OCI-M1 (cell line): ENCODE data around the gene SMIM35.
A peak's percentile ranks its signal among the peaks of the same experiment; 100 is the strongest.
"Not testable (repeated sequence)": the region's sequence is repeated elsewhere in the genome, so short reads cannot be mapped to it uniquely, and the experiment has no call there.

ENCODE experiments used
- DNase-seq: peaks from one replicate; lab custom pipeline; 2025; lab: John Stamatoyannopoulos, UW

Gene SMIM35

DNA sequence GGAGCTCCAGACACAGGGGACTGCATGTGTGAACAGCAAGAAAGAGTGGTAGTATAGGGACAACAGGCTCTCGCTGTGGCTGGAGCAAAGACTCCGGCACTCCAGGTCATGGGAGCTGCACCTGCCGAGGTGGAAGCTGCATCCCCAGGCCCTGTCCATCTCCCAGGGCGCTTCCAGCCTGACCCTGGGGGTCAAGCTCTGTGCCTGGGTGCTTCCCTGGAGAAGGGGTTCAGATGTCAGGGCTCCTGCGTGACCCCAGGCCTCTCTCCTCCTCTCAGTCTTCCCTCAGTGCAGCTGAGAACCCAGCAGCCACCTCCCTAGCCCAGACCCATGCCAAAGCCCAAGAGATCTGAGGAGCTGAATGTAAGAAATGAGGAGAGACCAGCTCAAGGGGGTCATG, 6.5 kb downstream of the SMIM35 start:
- DNase-seq = no peak

DNA sequence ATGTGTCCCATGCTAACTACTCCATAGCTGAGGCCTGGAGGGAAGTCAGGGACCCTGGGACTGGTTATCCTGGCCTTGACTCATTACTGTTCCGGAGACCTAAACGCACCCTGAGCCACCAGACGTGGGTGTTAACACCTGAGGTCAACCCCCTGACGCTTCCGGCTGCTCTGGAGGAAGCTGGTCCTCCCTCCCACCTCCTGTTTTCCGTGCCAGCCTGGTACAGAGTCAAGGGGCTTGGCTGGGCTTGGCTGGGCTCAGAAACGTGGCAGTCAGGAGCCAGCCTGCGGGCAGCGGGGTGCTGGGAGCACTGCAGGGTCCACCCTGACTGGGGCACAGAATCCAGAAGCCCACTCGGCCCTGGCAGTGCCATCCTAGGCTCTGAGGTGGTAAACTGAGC, 7.3 kb downstream of the SMIM35 start:
- DNase-seq = no peak

GRCh38 chr11:118078911-118079411, 7.8 kb downstream of the SMIM35 start:
- no peak for DNase-seq

GRCh38 chr11:118076754-118077281, 9.9 kb downstream of the SMIM35 start, which contains the start of gene TMPRSS4:
TMPRSS4 (plus strand) TSS chr11:118077078; CDS start chr11:118077303, 225 bp downstream.
- DNase-seq = no peak

GRCh38 chr11:118074785-118075184, 12.0 kb downstream of the SMIM35 start:
- DNase-seq = no peak

DNA sequence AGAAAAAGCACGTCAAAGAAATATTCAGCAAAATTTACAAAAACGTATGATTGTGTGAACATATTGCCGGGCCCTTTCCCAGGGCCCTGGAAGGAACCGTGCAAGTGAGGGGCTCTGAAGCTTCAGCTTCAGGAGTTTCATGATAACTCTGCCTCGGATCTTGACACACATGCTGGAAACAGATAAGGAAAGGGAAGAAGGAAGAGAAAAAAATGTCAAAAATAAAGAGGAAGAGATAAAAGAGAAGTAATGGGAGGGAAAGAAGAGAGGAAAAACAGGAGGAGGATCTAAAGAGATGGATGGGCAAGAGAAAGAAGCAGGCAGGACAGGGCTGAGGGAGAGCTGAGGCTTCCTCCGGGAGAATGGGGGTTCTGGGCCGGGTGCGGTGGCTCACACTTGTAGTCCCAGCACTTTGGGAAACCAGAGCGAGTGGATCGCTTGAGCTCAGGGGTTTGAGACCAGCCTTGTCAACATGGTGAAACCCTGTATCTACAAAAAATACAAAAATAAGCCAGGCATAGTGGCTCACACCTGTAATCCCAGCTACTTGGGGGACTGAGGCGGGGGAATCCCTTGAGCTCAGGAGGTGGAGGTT, 12.6 kb downstream of the SMIM35 start:
- peak; percentile 69 for DNase-seq

DNA sequence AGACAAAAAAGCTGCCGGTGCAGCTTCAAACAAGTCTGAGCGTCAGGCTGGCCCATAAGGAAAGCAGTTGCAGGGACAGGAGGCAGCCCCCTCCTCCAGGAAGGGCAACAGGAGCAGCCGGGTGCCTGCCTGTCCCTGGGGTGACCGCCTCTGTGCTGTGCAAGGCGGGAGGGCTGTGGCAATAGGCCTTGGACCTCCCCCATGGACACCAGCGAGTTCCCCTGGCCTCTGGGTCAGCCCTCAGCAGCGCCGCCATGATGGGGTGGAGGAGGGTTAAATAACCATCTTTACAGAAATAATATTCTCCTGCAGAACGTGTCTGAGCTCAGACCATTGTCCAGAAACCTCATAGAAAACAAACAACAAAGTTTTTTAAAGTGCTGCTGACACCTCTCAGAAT, 13.2 kb downstream of the SMIM35 start:
- no peak for DNase-seq

GRCh38 chr11:118071416-118072030, 15.2 kb downstream of the SMIM35 start:
- DNase-seq = no peak

GRCh38 chr11:118068945-118069612, 17.7 kb downstream of the SMIM35 start:
- DNase-seq = no peak

DNA sequence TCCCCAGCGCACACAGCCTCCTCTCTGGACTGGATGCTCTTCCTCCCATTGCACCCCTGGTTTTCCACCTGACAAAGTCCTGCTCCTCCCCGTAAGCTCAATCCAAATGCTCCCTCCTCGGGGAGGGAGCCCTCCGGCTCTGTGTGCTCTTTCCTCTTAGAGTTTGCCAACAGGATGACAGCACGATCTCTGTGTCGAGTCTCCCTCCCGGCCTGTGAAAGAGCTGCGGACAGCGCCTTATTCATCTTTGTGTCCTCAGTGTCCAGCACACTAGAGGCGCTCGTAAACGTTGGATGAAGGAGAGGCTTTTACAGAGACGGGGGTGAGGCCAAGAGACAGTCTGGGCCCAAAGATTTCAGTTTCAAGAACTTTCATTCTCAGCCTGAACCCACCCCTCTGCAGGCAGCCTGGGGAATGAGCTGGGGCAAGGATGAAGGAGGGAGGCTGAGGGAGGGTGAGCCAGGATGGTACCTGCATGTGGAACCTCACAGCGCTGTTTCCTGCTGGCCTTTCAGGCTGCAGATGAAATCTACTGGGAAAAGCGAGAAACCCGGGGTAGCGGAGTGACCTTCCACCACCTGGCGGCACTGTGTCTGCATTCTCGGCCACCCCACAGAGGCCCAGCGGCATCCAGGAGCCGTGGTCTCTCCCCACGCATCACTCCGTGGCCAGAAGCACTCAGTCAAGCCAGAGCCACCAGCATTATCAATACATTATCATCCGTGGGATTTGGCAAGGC, 18.4 kb downstream of the SMIM35 start:
- DNase-seq = no peak

GRCh38 chr11:118067006-118067405, 19.8 kb downstream of the SMIM35 start:
- DNase-seq = no peak

- DNase-seq = no peak
Observed at GRCh38 chr11:118065384-118065783, 21.4 kb downstream of the SMIM35 start.

GRCh38 chr11:118064956-118065355, 21.8 kb downstream of the SMIM35 start:
- DNase-seq = no peak

DNA sequence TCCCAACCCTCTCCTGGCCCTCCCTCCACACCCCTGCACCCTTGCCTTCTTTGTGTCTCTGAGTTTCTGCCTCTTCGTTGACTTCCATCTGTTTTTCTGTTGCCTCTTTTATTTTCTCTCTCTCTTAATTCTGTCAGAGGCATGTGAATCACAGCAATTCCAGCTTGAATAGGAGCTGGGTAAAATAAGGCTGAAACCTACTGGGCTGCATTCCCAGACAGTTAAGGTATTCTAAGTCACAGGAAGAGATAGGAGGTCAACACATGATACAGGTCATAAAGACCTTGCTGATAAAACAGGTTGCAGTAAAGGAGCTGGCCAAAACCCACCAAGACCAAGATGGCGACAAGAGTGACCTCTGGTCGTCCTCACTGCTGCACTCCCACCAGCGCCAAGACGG, 24.1 kb downstream of the SMIM35 start:
- not testable (repeated sequence) for DNase-seq

GRCh38 chr11:118062181-118062580, 24.6 kb downstream of the SMIM35 start:
- not testable (repeated sequence) for DNase-seq

GRCh38 chr11:118061586-118062125, 25.1 kb downstream of the SMIM35 start:
- DNase-seq = no peak

DNA sequence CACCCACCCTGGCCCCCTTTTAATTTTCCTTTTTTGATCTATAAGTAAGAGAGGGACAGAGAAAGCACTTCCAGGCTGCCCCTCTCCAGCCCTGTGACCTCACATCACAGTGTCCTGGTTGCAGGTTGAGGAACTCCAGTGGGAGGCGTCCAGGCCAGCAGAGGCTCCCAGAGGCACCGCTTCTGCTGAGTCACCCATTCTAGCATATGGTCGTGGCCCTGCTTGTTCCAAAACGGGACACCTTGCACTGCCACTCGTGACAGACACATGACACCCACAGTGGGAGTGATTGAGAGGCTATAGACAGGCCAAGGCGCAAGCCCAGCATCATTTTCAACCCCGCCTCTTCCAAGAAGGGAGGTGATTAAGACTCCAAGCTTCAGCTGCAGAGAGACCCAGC, 25.9 kb downstream of the SMIM35 start:
- DNase-seq = peak; percentile 34

- no peak for DNase-seq
Observed at GRCh38 chr11:118060081-118060661, 26.6 kb downstream of the SMIM35 start.

GRCh38 chr11:118059246-118059940, 27.4 kb downstream of the SMIM35 start:
- DNase-seq = no peak

DNA sequence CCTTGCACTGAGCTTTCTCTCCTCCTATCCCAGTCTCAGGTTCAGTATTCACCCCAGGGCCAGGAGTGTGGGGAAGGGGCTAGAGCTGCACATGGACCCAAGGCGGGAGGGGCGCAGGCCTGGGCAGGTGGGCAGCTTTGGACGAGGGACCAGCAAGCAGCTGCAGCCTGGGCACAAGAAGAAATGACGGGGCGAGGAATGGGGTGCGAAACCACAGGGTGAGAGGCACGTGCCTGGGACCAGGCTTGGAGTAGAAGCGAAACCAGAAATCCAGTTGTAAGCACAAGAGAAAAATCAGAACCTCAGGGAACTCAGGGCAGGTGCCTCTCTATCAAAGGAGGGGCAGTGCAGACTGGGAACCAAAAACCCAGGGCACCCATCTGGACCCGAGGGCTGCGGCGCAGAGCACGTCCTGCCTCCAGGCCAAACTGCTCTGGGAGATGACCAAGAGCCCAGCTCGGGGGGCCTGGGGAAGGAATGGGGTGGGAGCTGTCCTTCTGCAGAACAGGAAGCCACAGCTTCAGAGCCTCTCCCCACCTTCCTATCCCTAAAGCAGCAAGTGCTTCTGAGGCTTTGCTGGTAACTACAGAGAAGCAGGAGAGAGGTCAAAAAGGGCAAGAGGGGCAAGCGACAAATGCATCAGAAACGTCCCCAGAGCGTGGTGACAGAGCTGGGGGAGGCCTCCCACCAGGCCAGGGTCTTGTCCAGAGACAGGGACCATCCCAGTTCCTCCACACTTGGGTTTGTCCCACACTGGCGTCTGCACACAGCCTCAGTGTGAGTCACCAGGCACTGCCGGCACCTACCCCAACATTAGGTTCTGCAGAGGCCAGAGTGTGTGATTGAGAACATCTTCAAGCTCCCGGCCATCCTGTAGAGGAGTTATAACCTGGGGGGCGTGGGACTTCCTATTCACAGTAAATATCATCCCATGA, 28.2 kb downstream of the SMIM35 start:
- no peak for DNase-seq
